Epithelial cell of proximal tubule (primary cell): ENCODE data around the gene FFAR3. TPM values are rescaled to one million over a fixed set of nuclear protein-coding genes. Genes with fewer than 3 reads are reported as not detected.
A peak's percentile ranks its signal among the peaks of the same experiment; 100 is the strongest.

Source experiments
- DNase-seq: peaks from one replicate; pipeline ENCODE4 v3.0.0-alpha.2; 2011; ENCODE audit warnings: low read depth
- H3K4me3 ChIP-seq: 2 replicates; pipeline ENCODE4 v1.5.1; 2011; ENCODE audit warnings: low read depth, mild to moderate bottlenecking, low read length
- CTCF ChIP-seq: conservative IDR thresholded peaks from 2 replicates; pipeline ENCODE4 v1.5.1; 2012; ENCODE audit warnings: low read depth, mild to moderate bottlenecking, low read length
- total RNA-seq: library from RNA; depleted of rRNA; stranded (reverse); fragments of >200 nt; gene quantifications from 2 replicates; pipeline ENCODE4 v1.2.3, GENCODE V29; 2015

Gene FFAR3
- total RNA-seq, 1 donor from 2014 or later, result not detected

GRCh38 chr19:35379992-35380391 is 21.7 kb downstream of the FFAR3 start:
- H3K4me3 ChIP-seq, result no peak overlapping the region
- no peak for TF ChIP-seq CTCF
- DNase-seq, result no peak

- no peak for DNase-seq
- H3K4me3 ChIP-seq, result no peak overlapping the region
- TF ChIP-seq CTCF, result no peak
Observed at GRCh38 chr19:35380450-35381124, 22.3 kb downstream of the FFAR3 start.

DNA sequence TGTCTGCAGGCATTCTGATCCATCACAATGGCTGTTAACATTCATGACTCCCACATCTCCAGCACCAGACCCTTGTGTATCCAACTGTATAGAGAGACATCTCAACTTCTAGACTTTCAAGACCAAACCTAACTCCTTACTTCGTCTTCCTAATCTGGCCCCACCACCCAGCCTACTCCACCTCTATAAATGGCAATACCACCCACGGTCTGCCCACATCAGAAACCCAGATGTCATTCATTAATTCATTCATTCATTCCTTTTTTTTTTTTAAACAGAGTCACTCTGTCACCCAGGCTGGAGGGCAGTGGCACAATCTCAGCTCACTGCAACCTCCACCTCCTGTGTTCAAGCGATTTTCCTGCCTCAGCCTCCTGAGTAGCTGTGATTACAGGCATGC is 23.1 kb downstream of the FFAR3 start:
- no peak for DNase-seq
- no peak overlapping the region for H3K4me3 ChIP-seq
- TF ChIP-seq CTCF, result no peak

GRCh38 chr19:35381926-35382325 is 23.7 kb downstream of the FFAR3 start:
- TF ChIP-seq CTCF, result no peak
- no peak overlapping the region for H3K4me3 ChIP-seq

DNA sequence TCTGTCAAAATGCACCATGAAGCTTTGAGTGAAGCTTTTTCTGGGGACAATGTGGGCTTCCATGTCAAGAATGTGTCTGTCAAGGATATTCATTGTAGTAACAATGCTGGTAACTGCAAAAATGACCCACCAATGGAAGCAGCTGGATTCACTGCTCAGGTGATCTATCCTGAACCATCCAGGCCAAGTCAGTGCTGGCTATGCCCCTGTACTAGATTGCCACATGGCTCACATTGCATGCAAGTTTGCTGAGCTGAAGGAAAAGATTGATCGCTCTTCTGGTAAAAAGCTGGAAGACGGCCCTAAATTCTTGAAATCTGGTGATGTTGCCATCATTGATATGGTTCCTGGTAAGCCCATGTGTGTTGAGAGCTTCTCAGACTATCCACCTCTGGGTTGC is 25.3 kb downstream of the FFAR3 start:
- no peak for TF ChIP-seq CTCF
- H3K4me3 ChIP-seq, result no peak overlapping the region
- no peak for DNase-seq

More at GRCh38 chr19:35381926-35382325, 23.7 kb downstream of the FFAR3 start:
- DNase-seq, result no peak

- H3K4me3 ChIP-seq, result no peak overlapping the region
- peak; percentile 13 for DNase-seq
- TF ChIP-seq CTCF, result no peak
Observed at GRCh38 chr19:35388277-35389054, 30.2 kb downstream of the FFAR3 start.
